ENCODE results near the gene CPNE5.

- TF ChIP-seq CTCF (IDR thresholded peaks at IDR 0.05) (no peak), POLR2A (IDR thresholded peaks at IDR 0.05) (no peak)
Observed at GRCh38 chr6:36843170-36843569, 3.9 kb upstream of the CPNE5 start.

All from Peyer's patch (tissue), 4 donors.